HUES6 (cell line): Measurements from ENCODE around the gene NEK3.

Experiments
- H3K27ac ChIP-seq: 2 replicates; pipeline ENCODE4 v1.7.0; 2013; ENCODE audit warnings: low read depth, mild to moderate bottlenecking, low read length, inconsistent platforms
- H3K27me3 ChIP-seq: 2 replicates; pipeline ENCODE4 v1.6.1; 2013; ENCODE audit warnings: low read length; ENCODE audit not compliant: control insufficient read depth, insufficient read depth
- H3K36me3 ChIP-seq: 2 replicates; pipeline ENCODE4 v1.6.1; 2013; ENCODE audit warnings: low read length; ENCODE audit not compliant: control insufficient read depth, insufficient read depth
- H3K4me1 ChIP-seq: 2 replicates; pipeline ENCODE4 v1.6.1; 2013; ENCODE audit warnings: low read length; ENCODE audit not compliant: control insufficient read depth, insufficient read depth
- H3K4me3 ChIP-seq: 2 replicates; pipeline ENCODE4 v1.5.1; 2013; ENCODE audit warnings: low read depth, low read length
- H3K9ac ChIP-seq: one replicate; pipeline ENCODE4 v1.6.1; 2013; ENCODE audit warnings: mild to moderate bottlenecking, low read length
- H3K9me3 ChIP-seq: 2 replicates; pipeline ENCODE4 v1.6.1; 2013; ENCODE audit warnings: low read depth, low read length; ENCODE audit not compliant: control insufficient read depth, insufficient read depth

NEK3 gene

GRCh38 chr13:52141299-52141698, 18.1 kb downstream of the NEK3 start:
- Histone ChIP-seq H3K4me1 (no peaks in the 10 kb centered on the region), H3K27ac (no peak overlapping the region), H3K36me3 (peaks cover 17% of the 10 kb centered on the region), H3K9me3 (no peaks in the 10 kb centered on the region), H3K4me3 (no peak overlapping the region), H3K27me3 (no peaks in the 10 kb centered on the region), H3K9ac (no peak overlapping the region)

- Histone ChIP-seq H3K9me3 (no peaks in the 10 kb centered on the region), H3K27ac (no peak overlapping the region), H3K4me1 (no peaks in the 10 kb centered on the region), H3K27me3 (no peaks in the 10 kb centered on the region), H3K36me3 (peaks cover 35% of the 10 kb centered on the region), H3K9ac (no peak overlapping the region), H3K4me3 (no peak overlapping the region)
Measured at GRCh38 chr13:52137489-52137888, 21.9 kb downstream of the NEK3 start.

- Histone ChIP-seq H3K27ac (no peak overlapping the region), H3K4me3 (no peak overlapping the region), H3K9ac (no peak overlapping the region), H3K4me1 (no peaks in the 10 kb centered on the region), H3K27me3 (no peaks in the 10 kb centered on the region), H3K9me3 (no peaks in the 10 kb centered on the region), H3K36me3 (peaks cover 42% of the 10 kb centered on the region)
Measured at GRCh38 chr13:52136763-52137162, 22.6 kb downstream of the NEK3 start.

GRCh38 chr13:52130641-52131040, 28.8 kb downstream of the NEK3 start:
- peaks cover 8% of the 10 kb centered on the region for H3K27me3 ChIP-seq
- H3K4me1 ChIP-seq: no peaks in the 10 kb centered on the region; the same call in 1 of the 2 replicates
- no peak overlapping the region for H3K4me3 ChIP-seq

GRCh38 chr13:52128714-52129700, 30.4 kb downstream of the NEK3 start, which contains the start of gene NEK5:
Gene NEK5, minus strand, starts transcription at chr13:52129073. Its CDS starts 1,591 bp downstream, at chr13:52127482.
- Histone ChIP-seq H3K4me1 (no peaks in the 10 kb centered on the region; the same call in 1 of the 2 replicates), H3K4me3 (peak within 1 kb of the TSS; percentile 80), H3K9me3 (no peaks in the 10 kb centered on the region), H3K27me3 (peaks cover 8% of the 10 kb centered on the region), H3K27ac (no peak within 1 kb of the TSS), H3K9ac (peak within 1 kb of the TSS; percentile 10), H3K36me3 (peaks cover 31% of the 10 kb centered on the region)

More at GRCh38 chr13:52130641-52131040, 28.8 kb downstream of the NEK3 start:
- H3K27ac ChIP-seq: no peak overlapping the region
- H3K9ac ChIP-seq: no peak overlapping the region
- H3K9me3 ChIP-seq: no peaks in the 10 kb centered on the region
- H3K36me3 ChIP-seq: peaks cover 37% of the 10 kb centered on the region

- Histone ChIP-seq H3K9ac (peak overlapping the region; percentile 10), H3K4me3 (peak overlapping the region; percentile 80), H3K4me1 (no peaks in the 10 kb centered on the region; the same call in 1 of the 2 replicates), H3K27ac (no peak overlapping the region), H3K27me3 (peaks cover 8% of the 10 kb centered on the region), H3K9me3 (no peaks in the 10 kb centered on the region), H3K36me3 (peaks cover 24% of the 10 kb centered on the region)
Measured at GRCh38 chr13:52127783-52128702, 31.4 kb downstream of the NEK3 start.

- no peak overlapping the region for H3K9ac ChIP-seq
- H3K4me1 ChIP-seq: no peaks in the 10 kb centered on the region; the same call in 1 of the 2 replicates
- no peaks in the 10 kb centered on the region for H3K9me3 ChIP-seq
- peaks cover 8% of the 10 kb centered on the region for H3K27me3 ChIP-seq
- H3K27ac ChIP-seq: no peak overlapping the region
- H3K4me3 ChIP-seq: no peak overlapping the region
- peaks cover 17% of the 10 kb centered on the region for H3K36me3 ChIP-seq
Measured at GRCh38 chr13:52127378-52127777, 32.0 kb downstream of the NEK3 start.

- no peak overlapping the region for H3K9ac ChIP-seq
- no peak overlapping the region for H3K4me3 ChIP-seq
- H3K36me3 ChIP-seq: no peaks in the 10 kb centered on the region
- H3K27me3 ChIP-seq: peaks cover 8% of the 10 kb centered on the region
- H3K27ac ChIP-seq: no peak overlapping the region
- H3K9me3 ChIP-seq: no peaks in the 10 kb centered on the region
- H3K4me1 ChIP-seq: no peaks in the 10 kb centered on the region; the same call in 1 of the 2 replicates
Measured at GRCh38 chr13:52125547-52125946, 33.9 kb downstream of the NEK3 start.

- Histone ChIP-seq H3K4me3 (no peak overlapping the region), H3K27ac (no peak overlapping the region), H3K36me3 (no peaks in the 10 kb centered on the region), H3K9ac (no peak overlapping the region), H3K27me3 (no peaks in the 10 kb centered on the region), H3K9me3 (no peaks in the 10 kb centered on the region), H3K4me1 (no peaks in the 10 kb centered on the region)
Measured at GRCh38 chr13:52118595-52118994, 40.8 kb downstream of the NEK3 start.

GRCh38 chr13:52118095-52118494, 41.3 kb downstream of the NEK3 start:
- Histone ChIP-seq H3K4me3 (no peak overlapping the region), H3K27me3 (no peaks in the 10 kb centered on the region), H3K9me3 (no peaks in the 10 kb centered on the region), H3K9ac (no peak overlapping the region), H3K27ac (no peak overlapping the region), H3K4me1 (no peaks in the 10 kb centered on the region), H3K36me3 (no peaks in the 10 kb centered on the region)
